Stimulated activated CD8-positive, alpha-beta memory T cell treated with anti-CD3 and anti-CD28 coated beads, Interleukin-15, amount 100 ng/mL, for 1 hour (primary cell): ENCODE measurements around the gene WFIKKN1.
A peak's percentile ranks its signal among the peaks of the same experiment; 100 is the strongest.

Experiments
- DNase-seq: peaks from one replicate; pipeline ENCODE4 v3.0.0-alpha.2; 2020; ENCODE audit warnings: low read depth

WFIKKN1 gene

DNA sequence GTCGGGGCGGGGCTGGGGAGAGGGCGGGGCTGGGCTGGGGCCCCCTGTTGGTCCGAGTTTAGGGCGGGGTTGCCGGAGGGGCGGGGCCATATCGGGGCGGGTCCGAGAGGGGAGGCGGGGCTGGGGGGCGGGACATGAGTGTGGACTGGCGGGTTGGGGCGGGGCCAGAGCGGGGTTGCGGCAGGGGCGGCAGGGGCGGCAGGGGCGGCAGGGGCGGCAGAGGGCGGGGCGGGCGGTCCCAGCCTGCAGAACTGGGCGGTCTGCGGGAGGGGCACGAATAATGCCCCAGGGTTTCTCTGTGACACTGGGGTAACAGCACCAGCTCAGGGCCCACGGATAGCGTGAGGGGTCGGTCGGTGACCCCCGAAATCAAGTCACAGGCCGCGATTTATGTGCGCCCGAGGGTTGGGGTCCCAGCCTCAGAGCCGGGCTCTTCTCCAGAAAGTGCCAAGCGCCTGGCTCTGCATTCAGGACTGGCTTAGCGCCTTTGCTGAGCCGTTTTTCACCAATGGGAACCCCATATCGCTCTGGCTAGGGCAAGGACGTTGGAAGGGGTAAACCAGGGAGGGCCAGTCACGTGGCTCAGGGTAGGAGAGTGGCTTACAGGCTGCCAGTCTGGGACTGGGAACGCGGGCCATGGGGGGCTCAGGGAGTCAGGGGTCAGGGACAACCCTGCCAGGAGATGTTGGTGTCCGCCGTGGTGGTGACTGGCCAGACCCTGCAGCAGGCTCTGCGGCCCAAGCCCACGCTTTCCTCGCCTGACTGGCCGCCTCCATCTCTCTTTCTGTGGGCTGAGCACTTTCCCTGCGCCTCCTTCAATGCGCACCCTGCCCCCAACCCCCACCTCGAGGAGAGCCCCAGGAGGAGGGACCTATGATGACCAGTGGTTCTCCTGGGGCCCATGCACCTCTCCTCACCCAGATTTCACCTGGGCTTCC lies 6.6 kb downstream of the WFIKKN1 start:
- peak; percentile 80 for DNase-seq

- no peak for DNase-seq
Measured at GRCh38 chr16:638034-638543, 7.3 kb downstream of the WFIKKN1 start.

- DNase-seq, result no peak
Measured at GRCh38 chr16:638836-639235, 8.1 kb downstream of the WFIKKN1 start.

- no peak for DNase-seq
Measured at GRCh38 chr16:640614-641013, 9.8 kb downstream of the WFIKKN1 start.

DNA sequence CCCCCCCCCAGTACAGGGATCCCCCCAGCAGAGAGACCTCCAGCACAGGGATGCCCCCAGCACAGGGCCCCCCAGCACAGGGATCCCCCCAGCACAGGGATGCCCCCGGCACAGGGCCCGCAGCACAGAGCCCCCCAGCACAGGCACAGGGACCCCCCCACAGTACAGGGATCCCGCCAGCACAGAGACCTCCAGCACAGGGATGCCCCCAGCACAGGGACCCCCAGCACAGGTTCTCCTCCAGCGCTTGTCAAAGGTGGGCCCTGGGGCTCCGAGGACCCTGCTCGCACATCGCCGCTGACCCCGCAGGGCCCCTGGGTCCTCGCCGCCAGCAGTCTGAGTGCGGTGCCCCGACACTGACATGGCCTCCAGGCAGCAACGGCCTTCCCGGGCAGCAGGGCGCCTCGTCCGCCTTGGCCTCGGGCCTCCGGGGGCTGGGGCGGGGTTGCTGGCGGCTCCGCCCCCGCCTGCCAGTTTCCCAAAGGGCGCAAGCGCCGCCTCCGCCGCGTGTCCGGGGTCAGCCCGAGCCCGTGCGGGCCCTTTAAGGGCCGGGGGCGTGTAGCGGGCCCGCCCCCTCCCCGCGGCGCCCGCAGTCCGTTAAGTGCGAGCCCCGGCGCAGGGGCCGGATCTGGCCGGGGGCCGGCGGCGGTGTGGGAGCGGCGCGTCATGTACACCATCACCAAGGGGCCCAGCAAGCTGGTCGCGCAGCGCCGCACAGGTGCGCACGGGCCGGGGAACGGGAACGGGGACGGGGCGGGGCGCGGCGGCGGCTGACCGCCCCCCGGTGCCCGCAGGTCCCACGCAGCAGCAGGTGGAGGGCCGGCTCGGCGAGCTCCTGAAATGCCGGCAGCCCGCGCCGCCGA lies 10.8 kb downstream of the WFIKKN1 start, which contains the start of gene MCRIP2:
Gene MCRIP2 (plus strand): TSS at position 503 of the 863 bp plus-strand sequence. CDS start 164 bp downstream, at position 667.
- DNase-seq, result no peak

- DNase-seq, result no peak
Measured at GRCh38 chr16:642189-643049, 11.6 kb downstream of the WFIKKN1 start.

DNA sequence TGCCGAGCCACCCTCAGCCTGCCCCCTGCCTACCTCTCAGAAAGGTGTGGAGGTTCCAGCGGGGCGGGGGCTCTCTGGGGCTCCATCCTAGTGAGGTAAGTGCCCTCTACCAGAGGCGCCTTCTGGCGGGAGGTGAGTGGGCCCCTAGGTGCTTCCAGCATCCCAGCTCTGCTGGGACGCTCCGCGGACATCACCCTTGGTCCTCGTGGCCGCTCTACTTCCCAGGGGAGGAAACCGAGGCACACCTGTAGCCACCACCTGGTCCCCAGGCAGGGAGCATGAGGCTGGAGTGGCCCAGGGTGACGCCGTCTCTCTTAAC lies 12.2 kb downstream of the WFIKKN1 start:
- DNase-seq, result no peak

- no peak for DNase-seq
Measured at GRCh38 chr16:644556-644955, 13.8 kb downstream of the WFIKKN1 start.

DNA sequence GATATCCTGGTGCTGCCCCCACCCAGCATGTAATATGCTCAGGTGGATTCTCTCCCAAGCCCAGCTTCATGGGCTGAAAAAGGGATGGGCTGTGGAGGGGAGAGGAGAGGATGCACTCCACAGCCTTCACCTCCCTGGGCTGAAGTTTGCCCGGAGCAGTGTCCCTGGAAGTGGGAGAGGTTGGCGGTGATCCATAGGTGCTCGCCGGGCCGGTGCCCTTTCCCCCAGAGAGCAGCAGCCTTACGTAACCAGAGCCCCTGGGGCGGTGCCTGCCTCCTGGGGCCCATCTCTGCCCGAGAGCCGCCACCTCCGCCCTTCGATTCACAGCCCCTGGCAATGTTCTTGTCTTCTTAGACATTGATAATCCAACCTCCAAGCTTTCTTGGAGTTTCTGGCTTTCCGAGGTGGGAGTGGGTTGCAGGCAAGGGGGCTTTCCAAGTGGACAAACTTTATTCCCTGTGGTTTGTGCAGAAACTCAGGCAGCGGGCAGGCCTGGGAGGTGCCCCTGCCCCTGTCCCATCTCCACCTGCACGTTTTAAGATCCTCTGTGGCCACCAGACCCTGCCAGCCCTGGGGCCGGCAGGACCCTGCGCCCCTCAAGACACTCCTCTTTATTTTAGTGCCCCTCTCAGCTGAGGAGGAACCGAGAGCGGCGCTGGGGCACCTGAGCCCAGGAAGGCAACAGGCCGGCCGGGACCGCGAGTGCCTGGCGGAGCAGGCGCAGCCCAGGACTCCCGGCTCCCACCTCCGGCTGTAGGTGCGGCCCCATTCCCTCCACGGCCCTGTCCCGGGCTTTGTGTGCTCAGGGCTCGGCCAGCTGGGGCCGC lies 15.3 kb downstream of the WFIKKN1 start:
- no peak for DNase-seq

GRCh38 chr16:646679-647172 lies 15.9 kb downstream of the WFIKKN1 start:
- DNase-seq, result no peak

- no peak for DNase-seq
Measured at GRCh38 chr16:647173-647902, 16.6 kb downstream of the WFIKKN1 start.

- DNase-seq, result no peak
Measured at GRCh38 chr16:648071-648780, 17.4 kb downstream of the WFIKKN1 start.

DNA sequence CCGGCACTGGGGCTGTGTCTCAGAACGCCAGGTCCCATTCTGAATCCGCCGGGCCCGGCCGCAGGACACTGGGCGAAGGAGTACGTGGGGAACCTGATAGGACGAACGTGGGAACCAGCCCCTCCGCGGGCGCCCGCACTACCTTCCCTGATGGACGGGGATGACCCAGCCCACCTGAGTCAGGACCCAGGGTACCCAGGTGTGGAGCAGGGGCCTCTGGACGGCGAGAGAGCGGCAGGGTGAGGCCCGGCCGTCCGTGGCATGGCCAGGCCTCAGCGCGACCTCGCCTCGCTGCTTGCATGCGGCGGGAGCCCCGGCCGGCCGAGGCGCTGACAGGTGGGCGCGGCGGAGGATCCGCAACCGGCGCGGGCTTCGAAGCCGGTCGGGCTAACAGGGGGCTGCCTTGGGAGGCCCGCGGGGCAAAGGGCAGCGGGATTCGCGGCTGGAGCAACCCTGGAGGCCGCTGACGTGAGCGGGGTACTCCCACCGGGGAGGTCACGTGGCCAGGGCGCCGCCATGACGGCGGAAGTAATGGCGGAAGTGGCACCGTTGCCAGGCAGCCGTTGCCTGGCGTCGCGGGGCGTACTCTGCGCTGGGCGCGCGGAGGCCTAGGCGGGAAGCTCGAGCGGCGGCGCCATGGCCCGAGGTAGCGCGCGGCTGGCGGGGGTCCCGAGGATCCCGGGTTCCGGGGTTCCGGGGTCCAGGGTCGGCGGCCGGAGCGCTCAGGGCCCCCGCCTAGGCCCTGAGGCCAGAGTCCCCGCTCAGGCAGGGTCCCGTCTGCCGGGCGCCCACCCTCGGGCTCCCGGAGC lies 18.2 kb downstream of the WFIKKN1 start, which contains the start of gene WDR90:
Gene WDR90 (plus strand): TSS at position 585 of the 809 bp plus-strand sequence. CDS start 52 bp downstream, at position 637.
- DNase-seq, result peak; percentile 86

GRCh38 chr16:649631-650030 lies 18.8 kb downstream of the WFIKKN1 start:
- no peak for DNase-seq

DNA sequence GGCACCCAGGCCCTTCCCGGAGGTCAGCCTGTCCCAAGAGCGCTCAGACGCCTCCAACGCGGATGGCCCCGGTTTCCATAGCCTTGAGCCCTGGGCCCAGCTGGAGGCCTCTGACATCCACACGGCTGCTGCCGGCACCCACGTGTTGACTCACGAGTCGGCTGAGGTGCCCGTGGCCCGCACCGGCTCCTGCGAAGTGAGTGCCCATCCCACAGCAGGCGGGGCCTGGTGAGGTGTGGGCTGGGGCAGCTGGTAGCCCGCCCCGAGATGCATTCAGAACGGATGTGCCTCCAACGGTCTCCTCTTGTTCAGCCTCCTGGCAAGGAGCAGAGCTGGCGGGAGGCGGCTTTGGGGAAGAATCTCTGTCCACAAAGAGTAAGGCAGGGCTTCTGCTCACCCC lies 21.1 kb downstream of the WFIKKN1 start:
- DNase-seq, result no peak

GRCh38 chr16:652454-653305 lies 21.9 kb downstream of the WFIKKN1 start:
- DNase-seq, result no peak

DNA sequence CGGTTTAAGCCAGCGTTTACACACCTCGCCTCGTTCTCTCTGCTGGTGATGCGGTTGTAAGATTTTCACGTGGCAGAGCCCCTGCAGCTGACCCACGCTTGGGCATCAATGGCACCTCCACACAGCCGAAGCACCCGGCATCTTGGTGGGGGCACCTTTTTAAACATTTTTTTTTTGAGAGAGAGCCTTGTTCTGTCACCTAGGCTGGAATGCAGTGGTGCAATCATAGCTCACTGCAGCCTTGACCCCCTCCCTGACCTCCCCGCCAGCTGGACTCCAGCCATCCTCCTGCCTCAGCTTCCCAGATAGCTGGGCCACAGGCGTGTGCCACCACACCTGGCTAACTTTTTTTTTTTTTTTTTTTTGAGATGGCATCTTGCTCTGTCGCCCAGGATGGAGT lies 23.2 kb downstream of the WFIKKN1 start:
- no peak for DNase-seq
